NCI-H226 (cell line): Measurements from ENCODE around the gene ERC1.
"Not testable (repeated sequence)": the region's sequence is repeated elsewhere in the genome, so short reads cannot be mapped to it uniquely, and the experiment has no call there.

Experiments
- DNase-seq: peaks from one replicate; pipeline ENCODE4 v3.0.0-alpha.2; 2015

ERC1 gene

DNA sequence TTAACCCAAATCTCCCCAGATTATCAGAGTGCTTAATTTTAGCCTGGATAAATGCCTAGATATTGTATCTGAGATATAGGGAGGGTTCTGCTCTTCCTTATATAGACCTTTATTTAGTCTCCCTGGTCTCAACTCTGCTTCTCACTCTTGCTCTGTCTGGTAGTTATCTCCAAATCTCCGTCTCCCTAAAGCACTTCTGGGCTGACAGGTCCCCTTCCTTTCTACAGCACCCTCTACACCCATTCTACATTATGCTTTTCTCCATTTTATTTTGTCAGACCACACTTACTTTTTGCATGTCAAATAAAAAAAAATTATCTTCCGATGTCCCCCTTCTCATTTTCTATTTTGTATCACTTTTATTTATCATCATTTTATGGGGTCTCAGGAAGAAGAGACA lies 2.0 kb upstream of the ERC1 start:
- DNase-seq: no peak

DNA sequence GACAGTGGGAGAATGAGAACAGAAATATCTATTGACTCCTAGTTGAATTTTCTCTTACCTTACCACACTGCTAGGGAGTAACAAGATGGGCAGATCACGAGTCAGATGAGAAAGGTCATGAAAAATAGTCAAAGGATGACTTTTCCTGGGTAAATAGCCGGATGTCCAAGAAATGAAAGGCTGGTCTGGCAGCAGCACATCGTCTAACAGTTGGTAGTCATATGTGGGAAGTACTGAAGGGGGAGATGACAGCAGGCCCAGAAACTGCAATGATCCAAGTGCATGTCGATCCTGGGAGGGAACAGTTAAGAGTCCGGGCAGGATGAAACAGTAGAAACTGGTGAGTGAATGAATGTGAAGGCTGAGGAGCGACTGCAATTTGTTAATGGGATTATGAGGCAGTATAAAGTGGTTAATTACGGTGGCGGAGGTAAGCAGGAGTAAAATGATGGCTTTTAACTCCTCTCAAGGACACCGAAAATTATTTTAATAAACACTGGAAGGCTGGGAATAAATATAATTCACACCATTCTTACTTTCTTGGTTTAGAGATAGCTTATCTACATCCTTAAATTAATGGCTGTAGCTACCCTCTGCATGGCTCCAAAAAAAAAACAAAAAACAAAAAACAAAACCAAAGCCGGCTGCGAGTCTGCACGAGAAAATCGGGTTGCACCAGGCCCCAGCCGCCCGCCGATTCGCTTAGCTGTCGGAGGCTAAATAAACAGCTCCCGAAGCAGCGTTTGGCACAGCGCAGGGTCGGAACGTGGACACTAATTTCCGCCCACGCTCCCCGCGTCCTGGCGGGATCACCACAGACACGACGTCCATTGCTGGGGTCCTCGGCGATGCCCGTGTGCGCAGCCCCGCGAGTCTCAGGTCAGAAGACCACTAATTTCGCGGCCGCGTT lies 1.0 kb upstream of the ERC1 start:
- DNase-seq: peak; percentile 71

DNA sequence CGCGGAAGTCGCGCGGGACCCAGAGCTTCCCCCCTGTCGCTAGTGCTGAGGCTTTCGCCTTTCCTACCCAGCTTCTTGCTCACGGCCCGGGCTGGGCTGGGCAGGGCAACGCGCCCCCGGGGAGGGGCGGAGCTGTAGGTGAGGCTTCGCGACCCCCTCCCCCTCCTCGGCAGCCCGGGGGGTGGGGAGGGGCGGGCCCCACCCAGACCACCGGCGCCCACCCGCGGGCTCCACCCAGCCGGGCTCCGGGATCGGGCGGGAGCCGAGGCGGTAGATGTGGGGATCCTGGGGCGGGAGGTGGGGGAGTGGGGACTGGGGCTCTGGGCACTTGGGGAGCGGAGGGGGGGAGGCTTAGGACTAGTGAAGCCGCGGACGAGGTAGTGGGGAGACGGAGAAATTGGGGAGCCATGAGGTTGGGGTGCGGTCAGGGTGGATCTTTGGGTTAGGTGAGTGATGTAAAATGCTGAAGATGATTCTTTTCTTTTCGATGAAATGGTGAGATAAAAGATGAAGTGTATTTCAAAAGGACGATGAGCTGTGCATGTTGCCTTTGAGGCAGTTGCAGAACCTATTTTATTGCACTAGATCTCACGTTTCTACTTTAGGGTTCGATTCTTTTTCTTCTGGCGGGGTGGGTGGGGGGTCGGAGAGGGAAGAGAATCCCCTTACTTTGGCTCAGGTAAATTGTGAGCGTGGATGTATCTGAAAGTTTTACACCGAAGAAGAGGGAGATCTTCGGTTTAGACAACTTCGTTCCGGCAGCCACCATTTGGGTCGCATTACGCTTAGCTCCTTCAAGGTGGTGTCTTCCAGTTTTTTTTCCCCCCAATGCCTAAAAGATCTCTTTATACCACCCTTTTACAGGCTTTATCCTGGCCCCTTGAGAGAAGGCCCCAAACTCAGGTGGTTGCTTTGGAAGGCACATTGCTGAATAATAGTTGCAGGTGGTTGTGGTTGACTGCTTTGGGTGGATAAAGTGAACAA lies 619 bp downstream of the ERC1 start:
- DNase-seq: peak; percentile 37

DNA sequence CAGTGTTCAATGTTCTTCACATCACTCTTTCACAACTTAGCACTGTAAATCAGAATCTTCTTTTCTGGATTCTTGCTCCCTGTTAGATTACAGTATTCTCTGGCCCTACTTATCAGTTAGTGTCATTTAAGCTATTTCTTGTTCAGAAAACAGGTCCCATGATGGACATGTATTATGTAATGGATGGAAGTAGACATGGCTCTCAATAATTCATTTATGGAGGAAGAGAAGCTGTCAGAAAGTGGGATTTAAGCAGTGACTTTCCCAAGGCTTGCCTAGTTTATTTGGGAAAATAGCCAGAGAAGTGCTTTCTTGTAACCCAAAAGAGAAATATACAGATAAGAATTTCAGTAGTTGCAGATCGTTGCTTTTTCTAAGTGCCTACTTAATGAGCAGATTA lies 1.6 kb downstream of the ERC1 start:
- no peak for DNase-seq

DNA sequence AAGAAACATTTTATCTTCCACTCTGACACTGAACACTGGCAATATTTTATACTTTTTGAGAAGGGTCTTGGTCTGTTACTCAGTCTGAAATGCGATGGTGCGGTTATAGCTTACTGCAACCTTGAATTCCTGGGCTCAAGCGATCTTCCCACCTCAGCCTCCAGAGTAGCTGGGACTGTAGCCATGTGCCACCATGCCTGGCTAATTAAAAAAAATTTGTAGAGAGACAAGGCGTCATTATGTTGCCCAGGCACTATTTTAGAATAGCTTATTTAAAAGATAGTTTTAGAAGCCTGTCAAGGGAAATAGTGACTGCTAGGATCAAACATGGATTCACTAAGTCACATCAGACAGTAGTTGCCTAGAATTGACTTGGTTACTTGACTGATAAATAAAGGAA lies 5.9 kb downstream of the ERC1 start:
- DNase-seq: no peak

DNA sequence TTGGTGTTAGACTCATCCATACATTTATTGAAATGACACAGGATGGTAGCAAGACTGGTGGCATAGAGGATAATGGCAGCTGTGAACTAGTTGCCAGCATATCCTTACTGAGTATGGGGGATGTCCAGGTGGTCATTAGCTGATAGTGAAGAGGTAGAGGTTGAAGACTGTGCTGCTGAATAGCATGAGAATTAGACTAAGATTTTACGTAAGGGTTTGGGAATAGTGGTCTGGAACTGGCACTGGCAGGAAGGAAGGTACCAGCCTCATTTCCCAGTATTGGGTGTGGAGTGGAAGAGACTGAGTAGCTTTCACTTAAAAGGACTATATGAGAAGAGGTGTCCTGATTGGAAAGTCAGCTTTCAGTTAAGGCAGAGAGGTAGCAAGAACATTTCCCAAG lies 6.5 kb downstream of the ERC1 start:
- no peak for DNase-seq

DNA sequence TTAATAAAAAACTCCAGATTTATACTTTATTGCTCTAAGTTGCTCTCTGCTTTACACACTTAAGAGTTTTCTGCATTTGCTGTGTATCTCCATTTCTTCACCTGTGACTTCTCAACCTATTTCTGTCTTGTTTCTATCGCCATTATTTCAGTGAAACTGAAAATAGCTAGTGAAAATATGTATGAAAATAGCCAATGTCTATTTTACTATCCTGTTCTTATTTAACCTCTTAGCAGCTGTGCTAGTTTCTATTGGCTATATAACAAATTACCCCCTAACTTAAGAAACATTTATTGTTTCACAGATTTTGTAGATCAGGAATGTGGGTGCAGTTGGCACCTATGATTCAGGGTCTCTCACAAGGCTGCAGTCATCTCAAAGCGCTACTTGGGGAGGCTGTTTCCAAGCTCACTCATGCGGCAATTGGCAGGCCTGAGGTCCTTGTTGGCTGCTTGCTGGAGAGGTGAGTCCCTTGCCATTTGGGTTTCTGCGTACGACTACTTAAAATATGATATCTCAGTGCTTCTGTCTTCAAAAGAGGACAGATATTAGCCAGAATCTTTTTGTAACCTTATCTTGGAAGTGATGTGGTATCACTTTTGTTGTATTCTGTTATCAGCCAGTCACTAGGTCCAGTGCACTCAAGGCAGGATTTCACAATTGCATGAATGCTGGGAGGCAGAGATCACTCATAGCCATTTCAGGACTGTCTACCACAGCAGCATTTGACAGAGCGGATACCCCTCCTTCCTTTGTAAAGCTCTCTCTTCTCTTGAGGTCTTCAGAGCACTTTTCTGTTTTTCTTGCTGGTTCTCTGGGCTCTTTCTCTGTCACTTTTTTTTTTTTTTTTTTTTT lies 7.2 kb downstream of the ERC1 start:
- peak; percentile 65 for DNase-seq

DNA sequence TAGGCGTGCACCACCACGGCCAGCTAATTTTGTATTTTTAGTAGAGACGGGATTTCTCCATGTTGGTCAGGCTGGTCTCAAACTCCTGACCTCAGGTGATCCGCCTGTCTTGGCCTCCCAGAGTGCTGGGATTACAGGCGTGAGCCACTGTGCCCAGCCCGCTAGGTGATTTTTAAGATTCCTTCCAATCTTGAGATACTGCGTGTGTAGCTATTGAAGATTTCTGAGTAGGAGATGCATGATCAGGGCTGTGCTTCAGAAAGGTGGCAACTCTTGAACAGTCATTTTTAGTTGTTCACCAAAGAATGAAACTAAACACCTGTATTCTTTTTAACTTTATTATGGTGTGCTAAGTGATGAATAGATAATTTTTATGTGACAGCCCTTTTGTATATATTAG lies 8.7 kb downstream of the ERC1 start:
- DNase-seq: not testable (repeated sequence)

DNA sequence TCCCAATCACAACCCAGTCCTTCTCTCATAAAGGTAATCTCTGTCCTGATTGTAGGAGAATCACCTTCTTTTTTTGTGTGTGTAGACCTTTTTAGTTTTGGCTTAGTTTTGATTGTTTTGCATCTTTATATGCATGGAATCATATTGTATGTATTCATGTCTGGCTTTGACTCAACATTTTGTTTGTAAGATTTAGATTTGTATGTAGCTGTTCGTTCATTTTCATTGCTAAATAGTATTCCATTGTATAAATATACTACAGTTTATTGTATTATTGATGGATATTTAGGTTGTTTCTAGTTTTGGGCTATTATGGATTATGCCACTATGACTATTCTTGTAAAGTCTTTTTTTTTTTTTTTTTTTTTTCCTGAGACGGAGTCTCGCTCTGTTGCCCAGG lies 10.5 kb downstream of the ERC1 start:
- no peak for DNase-seq

DNA sequence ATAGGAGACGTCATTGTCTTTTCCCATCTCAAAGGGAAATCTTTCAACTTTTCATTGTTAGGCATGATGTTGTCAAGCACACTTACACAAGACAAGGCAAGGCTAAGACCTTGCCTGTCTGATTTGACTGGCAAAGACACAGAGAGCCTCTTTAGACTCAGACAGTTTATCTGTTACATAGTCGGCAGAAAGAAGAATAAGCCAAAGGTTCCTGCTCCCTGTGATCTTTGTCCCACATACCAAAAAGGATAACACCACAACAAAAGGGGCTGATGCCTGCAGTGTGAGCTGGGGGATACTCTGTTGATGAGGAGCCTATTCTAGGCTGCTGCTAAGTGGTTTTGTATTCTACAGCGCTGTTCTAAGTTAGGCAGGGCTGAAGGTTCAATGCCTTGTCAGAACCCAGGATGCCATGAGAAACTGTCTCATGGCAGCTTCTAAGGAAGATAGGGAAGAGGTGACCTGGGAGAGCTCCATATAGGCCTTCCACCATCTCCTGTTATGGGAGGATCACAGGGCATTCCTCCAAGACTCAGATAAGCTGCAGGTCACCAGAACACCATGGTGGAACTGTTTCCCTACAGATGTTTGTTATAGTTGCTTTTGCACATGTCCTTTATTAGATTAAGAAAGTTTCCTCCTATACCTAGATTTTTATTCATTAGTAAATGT lies 12.7 kb downstream of the ERC1 start:
- DNase-seq: no peak

DNA sequence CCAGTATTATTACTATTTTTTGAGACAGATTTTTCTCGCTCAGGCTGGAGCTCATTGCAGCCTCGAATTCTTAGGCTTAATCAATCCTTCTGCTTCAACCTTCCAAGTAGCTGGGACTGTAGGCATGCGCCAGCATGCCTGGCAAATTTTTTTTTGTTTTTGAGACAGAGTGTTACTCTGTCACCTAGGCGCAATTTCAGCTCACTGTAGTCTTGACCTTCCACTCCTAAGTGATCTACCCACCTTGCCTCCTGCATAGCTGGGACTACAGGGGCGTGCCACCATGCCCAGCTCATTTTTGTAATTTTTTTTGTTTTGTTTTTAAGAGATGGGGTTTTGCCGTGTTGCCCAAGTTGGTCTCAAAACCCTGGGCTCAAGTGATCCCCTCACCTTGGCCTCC lies 15.2 kb downstream of the ERC1 start:
- no peak for DNase-seq

DNA sequence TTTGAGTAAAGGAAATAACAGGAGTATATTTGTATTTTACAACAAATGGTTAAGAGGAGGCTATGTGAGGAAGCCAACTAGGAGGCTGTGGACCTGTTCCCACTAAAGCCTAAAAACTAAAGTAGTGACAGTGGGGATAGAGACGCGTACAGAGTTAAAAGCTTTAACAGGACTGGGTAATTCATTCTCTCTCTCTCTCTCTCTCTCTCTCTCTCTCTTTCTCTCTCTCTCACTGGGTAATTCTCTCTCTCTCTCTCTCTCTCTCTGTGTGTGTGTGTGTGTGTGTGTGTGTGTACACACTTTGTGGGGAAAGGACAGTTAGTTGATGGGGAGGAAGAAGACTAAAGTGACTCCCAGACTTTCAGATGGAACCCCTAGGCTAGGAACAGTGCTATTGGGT lies 16.3 kb downstream of the ERC1 start:
- DNase-seq: no peak

DNA sequence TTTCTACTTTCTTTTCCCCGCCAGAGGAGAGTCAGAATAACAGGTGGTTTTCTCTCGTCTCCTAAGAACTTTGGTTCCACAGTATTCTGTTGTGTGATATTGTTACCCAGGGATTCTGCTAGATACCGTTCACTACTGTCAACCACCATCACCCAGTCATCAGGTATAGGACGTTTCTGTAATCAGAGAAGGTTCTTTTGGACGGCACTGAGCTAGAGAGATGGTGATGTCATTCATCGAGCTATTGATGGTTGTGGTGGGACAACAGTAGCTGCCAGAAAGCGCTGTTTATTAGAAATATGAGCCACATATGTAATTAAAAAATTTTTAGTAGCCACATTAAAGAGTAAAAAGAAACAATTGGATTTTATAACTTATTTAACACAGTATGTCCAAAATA lies 17.0 kb downstream of the ERC1 start:
- DNase-seq: no peak

DNA sequence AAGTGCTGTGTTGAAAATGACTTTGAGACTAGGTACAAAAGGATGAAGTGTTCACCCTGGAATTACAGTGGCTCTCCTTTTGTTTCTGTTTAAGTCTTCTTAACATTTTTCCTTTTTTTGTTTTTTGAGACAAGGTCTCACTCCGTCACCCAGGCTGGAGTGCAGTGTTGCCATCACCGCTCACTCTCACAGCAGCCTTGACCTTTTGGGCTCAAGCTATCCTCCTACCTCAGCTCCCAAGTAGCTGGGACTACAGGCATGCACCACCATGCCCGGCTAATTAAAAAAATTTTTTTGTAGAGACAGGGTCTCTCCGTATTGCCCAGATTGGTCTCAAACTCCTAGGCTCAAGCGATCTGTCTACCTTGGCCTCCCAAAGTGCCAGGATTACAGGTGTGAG lies 20.1 kb downstream of the ERC1 start:
- DNase-seq: no peak

DNA sequence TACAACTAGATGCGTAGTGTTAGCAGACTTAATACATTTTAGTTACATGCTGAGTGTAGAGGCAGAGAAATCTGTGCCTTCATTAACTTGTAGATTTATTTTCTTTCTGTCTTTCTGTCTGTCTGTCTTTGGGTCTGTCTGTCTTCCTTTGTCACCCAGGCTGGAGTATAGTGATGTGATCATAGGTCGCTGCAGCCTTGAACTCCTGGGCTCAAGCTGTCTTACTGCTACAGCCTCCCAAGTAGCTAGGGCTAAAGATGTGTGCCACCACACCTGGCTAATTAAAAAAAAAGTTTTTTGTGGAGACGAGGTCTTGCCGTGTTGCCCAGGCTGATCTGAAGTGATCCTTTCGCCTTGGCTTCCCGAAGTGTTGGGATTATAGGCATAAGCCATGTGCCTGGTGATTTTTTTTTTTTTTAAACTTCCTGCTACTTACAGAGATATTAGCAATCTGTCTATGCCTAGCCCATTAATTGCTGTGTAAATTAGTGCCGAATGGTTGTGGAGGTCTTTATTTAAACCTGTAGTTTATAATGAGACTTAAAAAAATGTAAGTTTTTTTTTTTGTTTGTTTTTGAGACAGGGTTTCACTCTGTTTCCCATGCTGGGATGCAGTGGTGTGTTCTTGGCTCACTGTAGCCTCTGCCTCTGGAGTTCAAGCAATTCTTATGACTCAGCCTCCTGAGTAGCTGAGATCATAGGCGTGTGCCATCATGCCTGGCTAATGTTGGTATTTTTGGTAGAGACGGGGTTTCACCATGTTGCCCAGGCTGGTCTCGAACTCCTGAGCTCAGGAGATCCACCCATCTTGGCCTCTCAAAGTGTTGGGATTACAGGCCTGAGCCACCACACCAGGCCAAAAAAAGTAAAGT lies 22.8 kb downstream of the ERC1 start:
- DNase-seq: peak; percentile 83

DNA sequence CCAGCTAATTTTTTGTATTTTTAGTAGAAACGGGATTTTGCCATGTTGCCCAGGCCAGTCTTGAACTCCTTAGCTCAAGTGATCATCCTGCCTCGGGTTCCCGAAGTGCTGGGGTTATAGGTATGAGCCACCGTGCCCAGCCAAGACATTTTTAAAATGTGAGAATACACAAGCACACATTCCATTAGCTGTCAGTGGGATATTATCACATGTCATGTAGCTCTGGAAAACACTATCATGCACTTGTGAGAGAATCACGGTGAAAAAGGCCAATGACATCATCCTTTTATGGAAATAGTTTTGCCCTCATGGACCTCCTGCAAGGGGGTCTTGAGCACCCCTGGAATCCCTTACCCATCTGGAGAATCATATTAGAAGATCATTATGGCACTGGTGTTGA lies 28.3 kb downstream of the ERC1 start:
- no peak for DNase-seq

DNA sequence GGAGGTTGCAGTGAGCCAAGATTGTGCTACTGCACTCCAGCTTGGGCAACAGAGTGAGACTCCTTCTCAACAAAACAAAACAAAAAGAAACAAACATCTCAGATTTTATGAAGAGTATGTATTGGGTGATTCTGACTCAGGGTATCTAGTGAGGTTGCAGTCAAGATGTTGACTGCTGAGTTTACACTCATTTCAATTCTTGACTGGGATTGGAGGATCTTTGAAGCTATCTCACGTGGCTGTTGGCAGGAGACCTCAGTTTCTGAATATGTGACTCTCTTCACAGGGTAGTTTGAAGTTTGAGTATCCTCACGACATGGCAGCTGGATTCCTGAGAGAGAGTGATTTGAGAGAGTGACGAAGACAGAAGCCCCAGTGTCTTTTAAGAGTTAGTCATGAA lies 29.4 kb downstream of the ERC1 start:
- DNase-seq: no peak

DNA sequence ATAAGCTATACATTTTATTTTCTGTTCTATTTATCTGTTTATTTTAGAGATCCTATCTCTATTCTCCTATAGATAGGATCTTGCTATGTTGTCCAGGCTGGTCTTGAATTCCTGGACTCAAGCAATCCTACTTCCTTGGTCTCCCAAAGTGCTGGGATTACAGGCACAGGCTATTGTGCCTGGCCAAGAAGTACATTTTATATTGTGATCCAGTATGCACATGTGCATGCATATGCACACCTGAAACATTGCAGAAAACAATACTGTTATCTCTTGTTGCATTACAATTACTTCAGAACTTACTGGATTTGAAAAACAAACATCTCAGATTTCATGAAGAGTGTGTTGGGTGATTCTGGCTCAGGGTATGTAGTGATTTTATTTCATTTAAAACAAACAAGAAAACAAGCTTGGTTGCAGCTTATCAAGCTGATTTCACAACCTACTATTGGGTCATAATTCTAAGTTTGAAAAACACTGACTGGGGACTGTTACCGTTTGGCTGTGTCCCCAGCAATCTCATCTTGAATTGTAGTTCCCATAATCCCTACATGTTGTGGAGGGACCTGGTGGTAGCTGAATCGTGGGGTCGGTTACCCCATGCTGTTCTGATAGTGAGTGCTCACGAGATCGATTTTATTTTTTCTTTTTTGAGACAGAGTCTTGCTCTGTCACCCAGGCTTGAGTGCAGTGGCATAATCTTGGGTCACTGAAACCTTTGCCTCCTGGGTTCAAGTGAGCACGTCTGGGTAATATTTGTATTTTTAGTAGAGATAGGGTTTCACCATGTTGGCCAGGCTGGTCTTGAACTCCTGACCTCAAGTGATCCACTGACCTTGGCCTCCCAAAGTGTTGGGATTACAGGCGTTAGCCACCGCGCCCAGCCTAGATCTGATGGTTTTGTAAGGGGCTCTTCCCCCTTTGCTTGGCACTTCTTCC lies 31.3 kb downstream of the ERC1 start:
- DNase-seq: no peak

DNA sequence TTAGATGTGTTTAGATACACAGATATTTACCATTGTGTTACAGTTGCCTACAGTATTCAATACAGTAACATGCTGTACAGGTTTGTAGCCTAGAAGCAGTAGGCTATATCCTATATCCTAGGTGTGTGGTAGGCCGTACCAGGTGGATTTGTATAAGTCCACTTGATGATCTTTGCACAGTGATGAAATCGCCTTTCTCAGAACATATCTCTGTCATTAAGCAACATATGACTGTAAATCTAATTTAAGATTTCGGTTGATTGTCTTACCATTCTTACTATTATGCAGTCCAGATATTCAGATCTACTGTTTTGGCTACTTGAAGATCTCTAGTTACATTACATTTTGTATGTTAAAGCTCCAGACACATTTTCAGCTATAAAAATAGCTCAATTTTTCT lies 39.8 kb downstream of the ERC1 start:
- DNase-seq: no peak

DNA sequence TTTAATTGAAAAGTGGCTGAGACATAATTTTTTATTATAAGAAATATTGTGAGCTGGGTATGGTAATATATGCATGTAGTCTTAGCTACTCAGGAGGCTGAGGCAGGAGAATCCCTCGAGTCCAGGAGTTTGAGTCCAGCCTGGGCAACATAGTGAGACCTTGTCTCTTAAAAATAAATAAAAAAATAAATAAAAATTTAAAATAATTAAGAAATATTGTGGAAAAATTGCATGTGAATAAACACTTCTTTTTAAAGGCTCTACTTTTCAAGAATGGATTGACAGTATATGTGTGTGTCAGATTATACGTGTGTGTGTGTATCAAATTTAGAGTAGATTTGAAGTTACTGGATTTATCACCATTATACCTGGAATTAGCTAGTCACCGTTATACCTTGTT lies 43.2 kb downstream of the ERC1 start:
- DNase-seq: no peak
